ENCODE results near the gene PHYH. TPM values are rescaled to one million over a fixed set of nuclear protein-coding genes. Genes with fewer than 3 reads are reported as not detected.
"Not testable (repeated sequence)": the region's sequence is repeated elsewhere in the genome, so short reads cannot be mapped to it uniquely, and the experiment has no call there.

Gene PHYH
- total RNA-seq, 2 donors from 2014 or later, result 44.6 to 89.1 TPM

DNA sequence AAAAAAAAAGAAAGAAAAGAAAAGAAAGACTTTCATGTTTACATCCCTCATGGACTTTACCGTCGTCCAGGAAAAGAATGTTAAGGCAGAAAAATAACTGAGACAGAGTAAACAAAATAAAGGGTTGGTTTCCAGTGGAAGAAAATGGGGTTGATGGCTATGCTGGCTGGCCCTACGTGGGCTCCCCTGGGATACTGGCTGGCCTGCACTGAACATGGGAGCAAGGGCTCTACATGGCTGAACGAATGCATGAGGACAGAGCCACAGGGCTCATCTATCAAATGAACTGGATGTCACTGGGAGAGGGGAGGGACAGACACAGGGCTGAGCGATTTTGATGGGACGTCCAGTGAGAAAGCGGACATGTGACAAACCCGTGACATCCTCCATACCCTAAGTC is 63.2 kb downstream of the PHYH start:
- no peaks in the 10 kb centered on the region for H3K36me3 ChIP-seq
- no peak overlapping the region for H3K4me3 ChIP-seq
- no peaks in the 10 kb centered on the region for H3K9me3 ChIP-seq
- no peak for DNase-seq (ENCODE audit: low spot score)
- no peak overlapping the region for H3K27ac ChIP-seq
- H3K4me1 ChIP-seq, result no peaks in the 10 kb centered on the region
- TF ChIP-seq, protein P1, sequence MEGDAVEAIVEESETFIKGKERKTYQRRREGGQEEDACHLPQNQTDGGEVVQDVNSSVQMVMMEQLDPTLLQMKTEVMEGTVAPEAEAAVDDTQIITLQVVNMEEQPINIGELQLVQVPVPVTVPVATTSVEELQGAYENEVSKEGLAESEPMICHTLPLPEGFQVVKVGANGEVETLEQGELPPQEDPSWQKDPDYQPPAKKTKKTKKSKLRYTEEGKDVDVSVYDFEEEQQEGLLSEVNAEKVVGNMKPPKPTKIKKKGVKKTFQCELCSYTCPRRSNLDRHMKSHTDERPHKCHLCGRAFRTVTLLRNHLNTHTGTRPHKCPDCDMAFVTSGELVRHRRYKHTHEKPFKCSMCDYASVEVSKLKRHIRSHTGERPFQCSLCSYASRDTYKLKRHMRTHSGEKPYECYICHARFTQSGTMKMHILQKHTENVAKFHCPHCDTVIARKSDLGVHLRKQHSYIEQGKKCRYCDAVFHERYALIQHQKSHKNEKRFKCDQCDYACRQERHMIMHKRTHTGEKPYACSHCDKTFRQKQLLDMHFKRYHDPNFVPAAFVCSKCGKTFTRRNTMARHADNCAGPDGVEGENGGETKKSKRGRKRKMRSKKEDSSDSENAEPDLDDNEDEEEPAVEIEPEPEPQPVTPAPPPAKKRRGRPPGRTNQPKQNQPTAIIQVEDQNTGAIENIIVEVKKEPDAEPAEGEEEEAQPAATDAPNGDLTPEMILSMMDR (IDR thresholded peaks at IDR 0.05), result no peak
- no peaks in the 10 kb centered on the region for H3K27me3 ChIP-seq

- not testable (repeated sequence) for DNase-seq (ENCODE audit: low spot score); H3K4me1 ChIP-seq; H3K4me3 ChIP-seq; H3K9me3 ChIP-seq; H3K27me3 ChIP-seq; H3K36me3 ChIP-seq; H3K27ac ChIP-seq
Observed at GRCh38 chr10:13234736-13235135, 65.1 kb downstream of the PHYH start.

DNA sequence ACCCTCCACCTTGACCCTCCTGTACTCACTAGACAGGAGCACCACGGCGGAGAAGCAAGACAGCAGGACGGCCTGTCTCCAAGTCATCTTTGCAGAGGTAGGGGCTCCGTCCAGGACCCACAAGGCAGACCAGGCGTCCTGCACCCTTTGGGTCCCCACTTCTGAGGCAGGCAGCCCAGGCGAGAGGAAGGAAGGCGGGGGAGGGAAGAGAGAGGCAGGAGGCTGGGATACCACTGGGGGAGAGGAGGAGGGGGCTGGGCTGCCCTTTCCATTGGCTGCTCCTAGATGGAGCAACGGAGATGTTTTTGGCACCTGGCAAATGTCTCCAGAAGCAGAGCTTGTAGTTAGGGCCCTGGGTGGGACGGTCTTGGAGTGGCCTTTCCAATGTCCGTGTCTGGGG is 65.7 kb downstream of the PHYH start, which contains the start of gene UCMA:
Gene UCMA (minus strand): TSS at position 203 of the 400 bp plus-strand sequence. CDS start 116 bp downstream, at position 87.
- TF ChIP-seq, protein P1 (IDR thresholded peaks at IDR 0.05), result no peak
- H3K9me3 ChIP-seq, result no peaks in the 10 kb centered on the region
- no peak within 1 kb of the TSS for H3K4me3 ChIP-seq
- H3K36me3 ChIP-seq, result no peaks in the 10 kb centered on the region
- DNase-seq (ENCODE audit: low spot score), result no peak
- no peak within 1 kb of the TSS for H3K27ac ChIP-seq
- H3K4me1 ChIP-seq, result no peaks in the 10 kb centered on the region
- H3K27me3 ChIP-seq, result no peaks in the 10 kb centered on the region

DNA sequence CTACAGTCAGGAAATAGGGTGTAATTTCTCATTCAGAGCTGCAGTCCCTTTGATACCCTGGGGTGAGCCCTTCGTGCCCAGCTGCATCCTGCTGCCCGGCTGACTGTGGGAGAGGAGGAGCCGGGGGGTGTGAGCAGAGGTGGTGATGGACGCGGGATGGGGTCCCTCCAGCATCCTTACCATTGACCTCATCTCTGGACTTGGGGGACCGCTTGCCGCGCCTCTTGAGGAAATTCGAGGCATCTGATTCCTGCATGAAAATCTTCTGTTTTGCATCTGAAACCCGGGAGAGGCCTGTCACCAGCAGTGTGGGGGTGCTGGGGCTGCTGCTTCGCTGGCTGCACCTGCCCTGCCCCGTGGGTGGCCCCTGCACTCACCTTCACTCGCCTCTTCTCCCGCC is 66.5 kb downstream of the PHYH start:
- no peaks in the 10 kb centered on the region for H3K27me3 ChIP-seq
- no peak for DNase-seq (ENCODE audit: low spot score)
- no peak overlapping the region for H3K4me3 ChIP-seq
- H3K9me3 ChIP-seq, result no peaks in the 10 kb centered on the region
- H3K27ac ChIP-seq, result no peak overlapping the region
- H3K36me3 ChIP-seq, result no peaks in the 10 kb centered on the region
- no peaks in the 10 kb centered on the region for H3K4me1 ChIP-seq
- TF ChIP-seq, protein P1 (IDR thresholded peaks at IDR 0.05), result no peak

GRCh38 chr10:13231808-13232207 is 68.1 kb downstream of the PHYH start:
- Histone ChIP-seq H3K4me3 (no peak overlapping the region), H3K9me3 (no peaks in the 10 kb centered on the region), H3K27me3 (no peaks in the 10 kb centered on the region), H3K4me1 (no peaks in the 10 kb centered on the region), H3K36me3 (no peaks in the 10 kb centered on the region), H3K27ac (no peak overlapping the region)
- DNase-seq (ENCODE audit: low spot score), result no peak
- TF ChIP-seq, protein P1 (IDR thresholded peaks at IDR 0.05), result no peak

DNA sequence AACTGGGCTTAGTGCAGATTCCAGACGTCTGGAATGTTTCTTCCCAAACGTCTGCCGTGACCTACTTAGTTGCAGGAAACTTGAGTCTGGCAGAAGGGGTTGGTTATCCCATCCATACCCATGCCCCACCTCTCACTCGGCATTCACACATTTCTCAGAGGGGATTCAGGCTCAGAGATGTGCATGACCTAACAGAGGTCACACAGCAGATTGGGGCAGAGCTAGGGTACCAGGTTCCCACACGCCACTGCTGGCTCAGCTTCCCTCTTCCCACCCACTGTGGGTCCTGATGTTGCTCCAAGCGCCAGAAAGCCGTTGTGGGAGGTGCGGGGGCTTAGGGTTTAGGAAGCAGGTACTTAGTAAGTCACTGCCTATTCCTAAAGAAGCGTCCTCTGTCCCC is 68.7 kb downstream of the PHYH start:
- Histone ChIP-seq H3K4me3 (no peak overlapping the region), H3K27me3 (no peaks in the 10 kb centered on the region), H3K27ac (no peak overlapping the region), H3K4me1 (no peaks in the 10 kb centered on the region), H3K36me3 (no peaks in the 10 kb centered on the region), H3K9me3 (no peaks in the 10 kb centered on the region)
- TF ChIP-seq, protein P1 (IDR thresholded peaks at IDR 0.05), result no peak
- DNase-seq (ENCODE audit: low spot score), result no peak

Other genes starting within 250 kb of the PHYH start
- 10 to 100 TPM; 67.9 to 82.7 TPM for gene OPTN, start 199.9 kb downstream of the PHYH start, total RNA-seq
- gene MCM10, start 138.5 kb downstream of the PHYH start, total RNA-seq, result under 1 TPM in 1 of 2 donors, not detected in 1; 0.15 TPM
- gene UCMA, start 65.7 kb downstream of the PHYH start, total RNA-seq, result not detected
- gene SEPHS1, start 48.2 kb upstream of the PHYH start, total RNA-seq, result 10 to 100 TPM; 20.7 to 22.8 TPM
- 10 to 100 TPM; 11.5 to 11.6 TPM for gene BEND7, start 228.9 kb upstream of the PHYH start, total RNA-seq